Stimulated activated CD4-positive, alpha-beta T cell treated with anti-CD3 and anti-CD28 coated beads, Interleukin-4, amount 100 ng/mL, for 4 hours (primary cell): Measurements from ENCODE around the gene OR5AC2.
A peak's percentile ranks its signal among the peaks of the same experiment; 100 is the strongest.

Experiments
- DNase-seq, 2 experiments: peaks; one replicate each; pipeline ENCODE4 v3.0.0-alpha.2; 2020

Gene OR5AC2, protein sequence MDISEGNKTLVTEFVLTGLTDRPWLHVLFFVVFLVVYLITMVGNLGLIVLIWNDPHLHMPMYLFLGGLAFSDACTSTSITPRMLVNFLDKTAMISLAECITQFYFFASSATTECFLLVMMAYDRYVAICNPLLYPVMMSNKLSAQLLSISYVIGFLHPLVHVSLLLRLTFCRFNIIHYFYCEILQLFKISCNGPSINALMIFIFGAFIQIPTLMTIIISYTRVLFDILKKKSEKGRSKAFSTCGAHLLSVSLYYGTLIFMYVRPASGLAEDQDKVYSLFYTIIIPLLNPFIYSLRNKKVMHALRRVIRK

DNA sequence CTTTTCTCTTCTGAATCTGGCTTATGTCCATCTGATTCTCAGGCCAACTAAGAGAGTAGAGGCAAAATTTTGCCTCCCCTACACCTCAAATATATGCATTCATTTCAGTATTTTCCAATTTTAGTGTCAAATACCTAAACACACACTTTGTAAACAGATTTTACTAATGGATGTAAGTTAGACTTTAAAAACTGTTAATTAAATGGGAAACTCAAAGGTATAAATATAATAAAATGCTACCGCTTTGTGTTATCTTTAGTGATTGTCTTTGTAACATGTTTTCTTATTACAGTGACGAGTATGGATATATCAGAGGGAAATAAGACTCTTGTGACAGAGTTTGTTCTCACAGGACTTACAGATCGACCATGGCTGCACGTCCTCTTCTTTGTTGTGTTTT, at the start of gene OR5AC2:
Gene OR5AC2, plus strand, starts transcription at position 301 of the 400 bp plus-strand sequence. Its CDS starts 0 bp downstream, at position 301.
- no peak for DNase-seq

DNA sequence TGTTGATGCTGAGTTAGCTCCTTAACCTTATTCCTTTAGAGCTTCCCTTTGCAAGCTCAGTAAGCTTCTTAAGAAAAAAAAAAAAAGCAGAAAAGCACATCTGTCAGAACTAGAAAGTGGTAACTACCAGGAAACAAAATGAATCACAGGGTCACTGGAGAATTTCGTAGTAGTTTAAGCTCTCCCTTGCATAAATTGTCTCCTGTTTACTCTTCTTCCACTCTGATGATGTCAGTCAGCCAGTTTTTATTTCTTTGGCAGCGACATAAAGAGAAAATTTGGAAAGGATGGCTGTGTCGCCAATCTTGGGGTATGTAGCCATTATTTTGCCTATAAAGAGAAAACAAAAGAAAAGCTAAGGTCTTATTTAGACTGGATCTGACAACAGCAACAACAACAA, 48.7 kb upstream of the OR5AC2 start:
- no peak for DNase-seq

DNA sequence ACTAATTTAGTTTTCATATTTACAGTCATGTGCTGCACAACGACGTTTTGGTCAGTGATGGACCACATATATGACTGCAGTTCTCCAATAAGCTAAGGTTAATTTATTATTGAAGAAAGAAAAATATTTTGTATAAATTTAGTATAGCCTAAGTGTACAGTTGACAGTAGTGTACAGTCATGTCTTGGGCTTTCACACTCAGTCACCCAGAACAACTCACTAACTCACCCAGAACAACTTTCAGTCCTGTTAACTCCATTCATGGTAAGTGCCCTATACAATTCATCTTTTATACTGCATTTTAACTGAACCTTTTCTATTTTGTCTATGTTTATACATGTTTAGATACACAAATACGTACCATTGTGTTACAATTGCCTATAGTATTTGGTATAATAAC, 48.1 kb upstream of the OR5AC2 start:
- no peak for DNase-seq

DNA sequence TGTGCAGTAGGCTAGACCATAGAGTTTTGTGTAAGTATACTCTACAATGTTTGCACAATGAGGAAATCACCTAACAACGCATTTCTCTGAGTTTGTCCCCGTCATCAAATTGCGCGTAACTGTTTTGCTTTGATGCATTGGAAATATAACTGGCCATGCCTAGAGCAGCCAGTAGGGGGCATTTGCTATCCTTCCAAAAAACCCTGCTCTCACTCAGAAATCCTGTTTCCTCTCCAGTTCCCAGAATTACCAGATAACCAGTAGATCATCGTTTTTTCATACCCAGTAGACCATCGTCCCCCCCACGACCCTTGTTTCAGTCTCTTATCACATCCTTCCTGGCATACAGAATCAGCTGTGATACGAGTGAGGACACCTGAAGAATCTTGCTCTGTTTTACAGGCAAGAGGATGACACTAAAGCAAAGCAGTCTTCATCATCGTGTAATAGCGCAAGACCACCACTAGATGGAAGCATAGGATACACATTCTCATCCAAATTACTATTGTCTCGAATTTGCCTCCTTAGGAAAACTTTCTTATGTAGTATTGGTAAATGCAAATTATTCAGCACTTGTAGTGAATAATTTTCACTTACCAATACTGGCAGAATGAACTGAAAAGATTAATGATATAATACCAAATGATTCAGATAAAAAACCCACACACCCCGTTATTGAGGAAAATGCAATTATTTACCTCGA, 47.5 kb upstream of the OR5AC2 start:
- DNase-seq, result peak; percentile 50 to 53

DNA sequence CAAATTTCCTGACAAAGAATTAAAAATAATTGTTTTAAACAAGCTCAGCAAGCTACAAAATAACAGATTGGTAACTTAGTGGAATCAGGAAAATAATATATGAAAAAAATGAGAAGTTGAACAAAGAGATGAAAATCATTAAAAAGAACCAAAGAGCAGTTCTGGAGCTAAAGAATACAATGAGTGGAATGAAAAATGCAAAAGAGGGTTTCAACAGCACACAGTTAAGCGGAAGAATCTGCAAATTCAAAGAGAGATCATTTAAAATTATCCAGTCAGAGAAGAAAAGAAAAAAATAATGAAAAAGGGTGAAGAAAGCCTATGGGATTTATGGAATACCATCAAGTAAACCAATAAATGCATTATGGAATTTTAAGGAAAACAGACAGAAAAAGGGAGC, 45.6 kb upstream of the OR5AC2 start:
- DNase-seq, result no peak

- DNase-seq, result no peak
These were observed 38.4 kb upstream of the OR5AC2 start for GRCh38 chr3:98048586-98048985.

DNA sequence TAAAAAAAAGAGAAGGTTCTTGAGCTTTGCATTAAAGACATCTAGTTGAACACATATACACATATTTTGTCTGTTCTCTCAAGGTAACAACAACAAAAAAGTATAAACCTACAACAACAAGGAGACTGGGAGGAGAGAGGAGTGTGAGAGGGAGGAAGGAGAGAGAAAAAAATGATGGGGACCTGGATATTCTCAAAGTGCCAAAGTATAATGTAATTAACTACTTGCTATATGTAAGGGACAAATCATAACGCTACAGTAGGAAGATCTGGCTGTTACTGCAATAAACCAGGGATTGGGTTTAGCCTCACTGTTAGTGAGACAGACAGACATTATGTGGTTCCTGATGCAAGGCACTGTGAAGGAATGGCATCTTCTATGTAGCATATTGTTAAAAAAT, 37.7 kb upstream of the OR5AC2 start:
- DNase-seq, result no peak

- DNase-seq, result no peak
These were observed 30.9 kb upstream of the OR5AC2 start for GRCh38 chr3:98056035-98056434.

GRCh38 chr3:98057631-98058030, 29.3 kb upstream of the OR5AC2 start:
- DNase-seq, result no peak

DNA sequence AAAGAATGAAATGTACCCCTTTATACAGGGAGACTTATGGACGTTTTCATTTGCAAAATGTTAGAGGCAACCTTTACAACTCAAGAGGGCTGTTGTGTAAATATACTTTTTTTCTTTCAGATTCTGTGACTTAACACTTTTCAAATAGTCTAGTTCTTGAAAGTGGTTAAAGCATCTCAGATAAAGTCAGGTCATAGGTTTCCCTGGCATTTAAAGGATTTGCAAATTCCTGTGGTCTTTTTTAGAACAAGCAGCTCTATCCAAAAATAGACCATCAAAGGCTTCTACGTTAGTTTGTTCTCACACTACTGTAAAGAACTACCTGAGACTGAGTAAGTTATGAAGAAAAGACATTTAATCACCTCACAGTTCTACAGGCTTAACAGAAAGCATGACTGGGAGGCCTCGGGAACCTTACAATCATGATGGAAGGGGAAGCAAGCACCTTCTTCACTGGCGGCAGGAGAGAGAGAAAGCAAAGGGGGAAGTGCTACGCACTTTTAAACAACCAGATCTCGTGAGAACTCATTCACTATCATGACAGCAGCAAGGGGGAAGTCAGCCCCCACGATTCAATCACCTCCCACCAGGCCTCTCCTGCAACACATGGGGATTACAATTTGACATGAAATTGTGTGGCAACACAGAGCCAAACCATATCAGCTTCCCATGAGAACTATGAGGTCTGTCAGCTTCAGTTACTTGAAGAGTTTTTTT, 28.6 kb upstream of the OR5AC2 start:
- no peak for DNase-seq

GRCh38 chr3:98068824-98069223, 18.1 kb upstream of the OR5AC2 start:
- no peak for DNase-seq

GRCh38 chr3:98070840-98071239, 16.1 kb upstream of the OR5AC2 start:
- DNase-seq, result no peak

GRCh38 chr3:98073486-98073885, 13.5 kb upstream of the OR5AC2 start:
- DNase-seq, result no peak

DNA sequence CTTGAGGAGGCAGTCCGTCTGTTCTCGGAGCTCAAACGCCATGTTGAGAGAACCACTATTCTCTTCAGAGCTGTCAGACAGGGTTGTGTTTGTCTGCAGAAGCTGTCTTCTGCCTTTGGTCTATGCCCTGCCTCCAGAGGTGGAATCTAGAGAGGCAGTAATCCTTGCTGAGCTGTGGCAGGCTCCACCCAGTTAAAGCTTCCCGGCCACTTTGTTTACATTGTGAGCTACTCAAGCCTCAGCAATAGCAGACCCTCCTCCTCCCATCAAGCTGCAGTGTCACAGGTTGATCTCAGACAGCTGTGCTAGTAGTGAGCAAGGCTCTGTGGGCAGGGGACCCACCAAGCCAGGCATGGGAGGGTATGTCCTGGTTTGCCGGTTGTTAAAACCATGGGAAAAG, 8.9 kb downstream of the OR5AC2 start:
- DNase-seq, result no peak

- no peak for DNase-seq
These were observed 12.9 kb downstream of the OR5AC2 start for GRCh38 chr3:98099848-98100247.

- no peak for DNase-seq
These were observed 21.2 kb downstream of the OR5AC2 start for GRCh38 chr3:98108162-98108561.

DNA sequence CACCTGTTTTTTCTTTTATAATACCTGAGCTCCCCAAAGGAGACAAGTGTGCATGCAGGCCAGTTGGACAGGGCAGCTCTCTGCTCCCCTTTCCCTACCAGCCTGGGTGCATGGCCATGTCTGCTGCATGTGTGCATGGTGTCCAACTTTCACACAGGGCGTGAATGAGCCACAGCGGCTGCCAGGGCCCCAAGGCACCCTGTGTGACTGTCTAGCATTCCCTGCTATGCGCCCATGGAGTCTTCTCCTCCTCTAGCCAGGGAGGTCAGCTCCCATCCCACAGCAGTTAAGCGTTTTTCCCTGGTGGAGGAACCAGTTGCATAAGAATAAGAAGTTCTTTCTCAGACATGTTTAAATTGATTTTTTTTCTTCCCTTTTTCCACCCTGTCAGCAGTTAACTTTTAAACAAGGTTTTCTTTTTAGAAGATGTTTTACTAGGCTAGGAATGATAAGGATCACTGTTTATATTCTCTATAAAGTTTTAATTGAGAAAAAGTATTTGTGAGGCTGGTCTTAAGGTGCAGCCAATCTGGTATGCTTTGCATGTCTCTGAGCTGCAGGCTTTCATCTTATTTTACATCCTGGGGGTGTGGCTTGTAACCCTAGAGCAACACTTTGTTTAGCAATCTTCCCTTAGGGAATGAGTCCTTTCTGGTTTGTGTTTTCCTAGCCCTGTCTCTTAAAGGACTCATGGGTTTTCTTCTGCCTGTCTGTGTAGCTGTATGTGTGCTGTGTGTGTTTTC, 23.0 kb downstream of the OR5AC2 start:
- no peak for DNase-seq

DNA sequence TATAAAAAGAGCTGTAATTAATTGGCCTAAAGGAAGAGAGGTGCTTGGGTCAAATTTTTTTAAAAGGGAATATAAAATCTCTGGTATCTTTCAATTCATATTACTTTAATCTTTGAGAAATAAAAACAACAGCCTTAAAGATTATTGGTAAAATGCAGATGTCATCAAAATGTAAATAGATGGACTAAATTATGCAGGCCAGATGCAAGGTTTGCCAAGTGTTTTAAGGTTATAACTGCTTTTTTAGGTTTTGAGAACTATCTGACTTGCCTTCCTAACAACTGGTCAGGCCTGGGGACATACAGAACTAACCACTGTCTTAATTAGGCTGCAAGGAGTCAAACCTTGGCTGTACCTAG, 23.6 kb downstream of the OR5AC2 start:
- DNase-seq, result no peak

GRCh38 chr3:98114264-98114663, 27.3 kb downstream of the OR5AC2 start:
- DNase-seq, result no peak

DNA sequence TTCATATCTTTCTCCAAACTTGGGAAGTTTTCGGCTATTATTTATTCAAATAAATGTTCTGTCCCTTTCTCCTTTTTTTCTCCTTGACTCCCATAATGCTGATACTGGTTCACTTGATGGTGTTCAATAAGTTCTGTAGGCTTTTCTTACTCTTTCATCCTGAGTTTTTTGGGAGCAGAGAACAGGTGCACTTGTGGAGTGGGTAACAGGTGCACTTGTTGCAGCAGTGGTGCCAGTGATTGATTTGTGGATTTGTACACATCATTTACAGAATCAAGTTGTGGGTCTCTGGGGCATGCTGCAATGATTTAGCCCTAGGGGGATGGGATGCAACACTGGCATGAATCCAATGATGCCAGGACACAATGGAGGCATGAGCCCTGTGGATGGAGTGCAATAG, 28.7 kb downstream of the OR5AC2 start:
- DNase-seq, result no peak

DNA sequence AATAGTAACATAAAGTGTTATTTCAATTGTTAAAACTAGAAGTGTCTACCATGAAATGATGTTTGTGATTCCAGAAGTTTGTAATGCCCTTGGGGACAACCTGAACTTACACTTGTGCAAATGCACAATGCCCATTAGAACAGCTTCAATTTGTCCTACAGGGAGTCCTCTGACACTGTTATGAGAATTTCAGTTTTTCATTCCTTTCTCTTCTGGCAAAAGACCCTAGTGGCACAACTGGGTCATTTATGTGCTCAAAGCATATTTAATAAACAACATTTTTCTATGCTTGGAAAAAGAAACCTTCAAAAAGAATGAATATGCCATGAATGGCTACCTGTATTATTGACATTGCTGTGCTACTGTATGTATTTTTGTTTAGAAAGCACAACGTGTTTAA, 43.4 kb downstream of the OR5AC2 start, which contains the start of gene OR5H1:
Gene OR5H1, plus strand, starts transcription at position 301 of the 400 bp plus-strand sequence. CDS start 1,977 bp downstream, outside the sequence.
- no peak for DNase-seq

GRCh38 chr3:98136631-98137030, 49.7 kb downstream of the OR5AC2 start:
- DNase-seq, result no peak
